Lung (tissue), 12 donors: ENCODE results near the gene GNPTG. TPM values are rescaled to one million over a fixed set of nuclear protein-coding genes. Genes with fewer than 3 reads are reported as not detected.

ENCODE experiments used
- ATAC-seq: fragments of 200-7000 bp; cut with Tn5 transposase; one replicate; pipeline ENCODE4 v1.9.1; 2020; ENCODE audit warnings: moderate number of reproducible peaks; ENCODE audit not compliant: insufficient read depth, low FRiP score
- DNase-seq, 3 donors: peaks; one replicate each; pipeline ENCODE4 v3.0.0-alpha.2; 2013 to 2017
- H3K27ac ChIP-seq, 2 donors: one replicate each; pipeline ENCODE4 v1.5.1; 2013; ENCODE audit warnings: mild to moderate bottlenecking in 2 of 2, moderate library complexity in 2 of 2, control low read depth in 1 of 2, inconsistent platforms in 1 of 2, low read depth in 1 of 2, low read length in 1 of 2
- H3K27me3 ChIP-seq, 3 donors: one replicate each; pipeline ENCODE4 v1.5.1; 2013; ENCODE audit warnings: low read length in 2 of 3; ENCODE audit not compliant: control insufficient read depth in 3 of 3, insufficient read depth in 3 of 3
- H3K36me3 ChIP-seq, 4 donors: one replicate each; pipeline ENCODE4 v1.5.1; 2013; ENCODE audit warnings: low read length in 4 of 4, mild to moderate bottlenecking in 1 of 4, moderate library complexity in 1 of 4; ENCODE audit not compliant: control insufficient read depth in 4 of 4, insufficient read depth in 4 of 4
- H3K4me1 ChIP-seq, 5 donors: one replicate each; pipeline ENCODE4 v1.5.1; 2013; ENCODE audit warnings: low read length in 5 of 5, mild to moderate bottlenecking in 2 of 5, moderate library complexity in 1 of 5; ENCODE audit not compliant: control insufficient read depth in 5 of 5, insufficient read depth in 5 of 5
- H3K4me3 ChIP-seq: one replicate; pipeline ENCODE4 v1.5.1; 2013; ENCODE audit warnings: mild to moderate bottlenecking, control low read depth, moderate library complexity
- H3K9ac ChIP-seq, 2 donors: one replicate each; pipeline ENCODE4 v1.5.1; 2013; ENCODE audit warnings: low read length in 2 of 2, control low read depth in 1 of 2; ENCODE audit not compliant: insufficient read depth in 1 of 2
- H3K9me3 ChIP-seq, 4 donors: one replicate each; pipeline ENCODE4 v1.5.1; 2013; ENCODE audit warnings: low read length in 3 of 4, mild to moderate bottlenecking in 1 of 4, moderate library complexity in 1 of 4; ENCODE audit not compliant: control insufficient read depth in 4 of 4, insufficient read depth in 3 of 4
- WGBS, 2 donors: extraction: QIAGEN DNeasy Blood & Tissue Kit; methylation state at CpG; one replicate each; pipeline ENCODE4 v1.1.7; 2013; 5-methylcytosine and 5-hydroxymethylcytosine counted together
- polyA plus RNA-seq, 2 donors: library from polyadenylated mRNA; stranded (reverse); fragments of 200-250 nt; gene quantifications; one replicate each; pipeline ENCODE4 v1.2.1, GENCODE V29; 2013
- total RNA-seq, 2 donors: library from RNA; depleted of rRNA in 1 of 2; stranded (reverse); fragments of >200 nt in 1 of 2; gene quantifications; one replicate each; pipeline ENCODE4 v1.2.1, GENCODE V29; 2014 to 2021
- TF ChIP-seq, protein P1 (sequence below): IDR thresholded peaks from 2 replicates; pipeline ENCODE4 v1.5.1; 2012; ENCODE audit warnings: mild to moderate bottlenecking; ENCODE audit errors: control extremely low read depth, extremely low read depth
- donor health status: control.
- donor health status: control.
- donor health status: Bipolar disorder and iron deficiency.
- donor health status: healthy.
- donor health status: DM: yes; HTN: yes; CAD: no.

Gene GNPTG
- total and polyA plus RNA-seq, 4 donors = 34.8 to 92.7 (median 77.8) TPM

DNA sequence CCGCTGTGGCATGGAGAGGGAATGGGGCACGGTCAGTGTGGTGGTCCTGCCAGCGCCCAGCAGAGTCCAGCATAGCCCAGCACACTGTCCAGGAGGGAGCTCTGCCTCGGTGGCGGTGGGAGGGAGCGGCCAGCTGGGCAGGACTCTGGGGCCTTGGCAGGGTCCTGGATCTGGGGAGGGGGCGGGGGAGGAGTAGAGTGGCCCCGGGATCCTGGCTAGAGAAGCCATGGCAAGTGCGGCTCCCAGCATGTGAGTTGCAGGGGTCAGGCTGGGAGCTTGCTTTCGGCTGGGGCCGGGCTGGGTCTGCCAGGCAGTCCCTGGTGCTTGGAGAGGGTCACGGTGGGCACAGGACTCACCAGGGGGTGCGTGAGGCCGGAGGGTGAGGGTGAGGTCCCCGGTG lies 3.9 kb downstream of the GNPTG start:
- no peaks in the 10 kb centered on the region for H3K9me3 ChIP-seq
- peaks cover 4 to 12% (median 6%) of the 10 kb centered on the region in 5 donors for H3K4me1 ChIP-seq
- peaks cover 0 to 7% (median under 1%) of the 10 kb centered on the region in 4 donors for H3K36me3 ChIP-seq
- 87 to 88% methylated on average over 15 of the region's 15 CpGs for WGBS, 2 donors
- H3K27me3 ChIP-seq = no peaks in the 10 kb centered on the region
- no peak for DNase-seq
- ATAC-seq = no peak
- H3K27ac ChIP-seq = no peak overlapping the region
- TF ChIP-seq, protein P1, sequence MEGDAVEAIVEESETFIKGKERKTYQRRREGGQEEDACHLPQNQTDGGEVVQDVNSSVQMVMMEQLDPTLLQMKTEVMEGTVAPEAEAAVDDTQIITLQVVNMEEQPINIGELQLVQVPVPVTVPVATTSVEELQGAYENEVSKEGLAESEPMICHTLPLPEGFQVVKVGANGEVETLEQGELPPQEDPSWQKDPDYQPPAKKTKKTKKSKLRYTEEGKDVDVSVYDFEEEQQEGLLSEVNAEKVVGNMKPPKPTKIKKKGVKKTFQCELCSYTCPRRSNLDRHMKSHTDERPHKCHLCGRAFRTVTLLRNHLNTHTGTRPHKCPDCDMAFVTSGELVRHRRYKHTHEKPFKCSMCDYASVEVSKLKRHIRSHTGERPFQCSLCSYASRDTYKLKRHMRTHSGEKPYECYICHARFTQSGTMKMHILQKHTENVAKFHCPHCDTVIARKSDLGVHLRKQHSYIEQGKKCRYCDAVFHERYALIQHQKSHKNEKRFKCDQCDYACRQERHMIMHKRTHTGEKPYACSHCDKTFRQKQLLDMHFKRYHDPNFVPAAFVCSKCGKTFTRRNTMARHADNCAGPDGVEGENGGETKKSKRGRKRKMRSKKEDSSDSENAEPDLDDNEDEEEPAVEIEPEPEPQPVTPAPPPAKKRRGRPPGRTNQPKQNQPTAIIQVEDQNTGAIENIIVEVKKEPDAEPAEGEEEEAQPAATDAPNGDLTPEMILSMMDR = no peak
- no peak overlapping the region for H3K4me3 ChIP-seq
- H3K9ac ChIP-seq = no peak overlapping the region

GRCh38 chr16:1356061-1356900 lies 4.5 kb downstream of the GNPTG start:
- H3K9ac ChIP-seq = no peak overlapping the region
- no peak overlapping the region for H3K4me3 ChIP-seq
- peaks cover 0 to 12% (median 0%) of the 10 kb centered on the region in 4 donors for H3K36me3 ChIP-seq
- no peak overlapping the region for H3K27ac ChIP-seq
- H3K4me1 ChIP-seq = peaks cover 0 to 7% (median 2%) of the 10 kb centered on the region in 5 donors
- H3K27me3 ChIP-seq = no peaks in the 10 kb centered on the region
- TF ChIP-seq, protein P1 = no peak
- 85 to 88% methylated on average over 33 of the region's 33 CpGs for WGBS, 2 donors
- DNase-seq (no peak), ATAC-seq (no peak)
- no peaks in the 10 kb centered on the region for H3K9me3 ChIP-seq

DNA sequence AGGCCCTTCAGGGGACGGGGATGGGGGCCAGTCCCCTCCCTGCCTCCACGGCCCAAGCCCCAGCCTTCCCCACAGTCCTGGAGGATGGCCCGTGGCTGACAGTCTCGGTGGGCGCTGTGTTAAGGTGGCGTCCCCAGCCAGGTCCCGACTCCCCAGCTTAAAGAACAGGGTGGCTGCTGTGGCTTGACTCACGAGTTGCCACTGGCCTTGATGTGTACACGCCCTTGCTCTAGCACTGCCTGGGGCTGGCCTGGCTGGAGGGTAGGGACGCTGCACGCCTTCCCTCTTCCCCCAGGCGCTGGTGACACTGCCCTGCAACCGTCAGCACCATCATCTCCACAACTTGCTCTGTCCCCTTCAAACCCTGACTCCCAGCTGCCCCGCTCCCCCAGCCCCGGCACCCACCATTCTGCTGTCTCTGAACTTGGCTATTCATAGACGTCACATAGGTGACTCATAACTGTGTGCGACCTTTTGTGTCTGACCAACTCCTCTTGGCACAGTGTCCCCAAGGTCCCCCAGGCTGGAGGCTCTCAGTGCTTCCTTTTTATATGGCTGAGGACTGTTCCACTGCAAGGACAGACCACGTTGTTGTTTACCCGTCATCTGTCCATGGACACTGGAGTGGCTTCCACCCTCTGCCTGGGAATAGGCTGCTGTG lies 6.3 kb downstream of the GNPTG start:
- ATAC-seq (no peak), DNase-seq (no peak)
- no peaks in the 10 kb centered on the region for H3K27me3 ChIP-seq
- H3K27ac ChIP-seq = no peak overlapping the region
- no peaks in the 10 kb centered on the region for H3K4me1 ChIP-seq
- WGBS, 2 donors = 88 to 92% methylated on average over 19 of the region's 19 CpGs
- TF ChIP-seq, protein P1 = no peak
- no peak overlapping the region for H3K4me3 ChIP-seq
- no peaks in the 10 kb centered on the region for H3K9me3 ChIP-seq
- no peak overlapping the region for H3K9ac ChIP-seq
- peaks cover 0 to 26% (median 10%) of the 10 kb centered on the region in 4 donors for H3K36me3 ChIP-seq
